Transverse colon (tissue), 4 donors: ENCODE data around the gene FSCN2.

Experiments
- POLR2A ChIP-seq: fragments of 450-650 bp; IDR thresholded peaks from one replicate; pipeline ENCODE4 v1.6.1; 2016; ENCODE audit warnings: antibody characterized with exemption, mild to moderate bottlenecking, moderate library complexity
- POLR2AphosphoS5 ChIP-seq, 3 donors: sonication (generic); formaldehyde crosslinking; IDR thresholded peaks; one replicate each; pipeline ENCODE4 v1.6.1; 2016; ENCODE audit warnings: antibody characterized with exemption in 3 of 3
- TF ChIP-seq, protein P1 (sequence below), 5 experiments: fragments of 200-600 bp in 3 of 5; fragments of 450-650 bp in 2 of 5; sonication (generic) in 3 of 5; IDR thresholded peaks; 1 replicate in 2 of 5; 2 replicates in 3 of 5; pipeline ENCODE4 v1.5.1; 2016 to 2017; ENCODE audit warnings: antibody characterized with exemption in 5 of 5, inconsistent platforms in 3 of 5, mild to moderate bottlenecking in 2 of 5, moderate library complexity in 1 of 5

- TF ChIP-seq, protein P1, sequence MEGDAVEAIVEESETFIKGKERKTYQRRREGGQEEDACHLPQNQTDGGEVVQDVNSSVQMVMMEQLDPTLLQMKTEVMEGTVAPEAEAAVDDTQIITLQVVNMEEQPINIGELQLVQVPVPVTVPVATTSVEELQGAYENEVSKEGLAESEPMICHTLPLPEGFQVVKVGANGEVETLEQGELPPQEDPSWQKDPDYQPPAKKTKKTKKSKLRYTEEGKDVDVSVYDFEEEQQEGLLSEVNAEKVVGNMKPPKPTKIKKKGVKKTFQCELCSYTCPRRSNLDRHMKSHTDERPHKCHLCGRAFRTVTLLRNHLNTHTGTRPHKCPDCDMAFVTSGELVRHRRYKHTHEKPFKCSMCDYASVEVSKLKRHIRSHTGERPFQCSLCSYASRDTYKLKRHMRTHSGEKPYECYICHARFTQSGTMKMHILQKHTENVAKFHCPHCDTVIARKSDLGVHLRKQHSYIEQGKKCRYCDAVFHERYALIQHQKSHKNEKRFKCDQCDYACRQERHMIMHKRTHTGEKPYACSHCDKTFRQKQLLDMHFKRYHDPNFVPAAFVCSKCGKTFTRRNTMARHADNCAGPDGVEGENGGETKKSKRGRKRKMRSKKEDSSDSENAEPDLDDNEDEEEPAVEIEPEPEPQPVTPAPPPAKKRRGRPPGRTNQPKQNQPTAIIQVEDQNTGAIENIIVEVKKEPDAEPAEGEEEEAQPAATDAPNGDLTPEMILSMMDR (IDR thresholded peaks at IDR 0.05), result no peak
- TF ChIP-seq POLR2A (no peak), POLR2AphosphoS5 (IDR thresholded peaks at IDR 0.05) (no peak)
Observed at GRCh38 chr17:81550285-81550684, 22.1 kb downstream of the FSCN2 start.
